K562 (cell line): ENCODE data around the gene PHAX. TPM values are rescaled to one million over a fixed set of nuclear protein-coding genes. Genes with fewer than 3 reads are reported as not detected.

Experiments used
- E2F6 ChIP-seq, 2 experiments: IDR thresholded peaks; 2 replicates each; pipeline ENCODE4 v1.6.1; 2011; ENCODE audit warnings: borderline replicate concordance in 1 of 2, control low read depth in 1 of 2, low read depth in 1 of 2, low read length in 1 of 2, mild to moderate bottlenecking in 1 of 2, mixed read lengths in 1 of 2, moderate library complexity in 1 of 2; ENCODE audit not compliant: insufficient read depth in 1 of 2, insufficient read length in 1 of 2, poor library complexity in 1 of 2, severe bottlenecking in 1 of 2; ENCODE audit errors: extremely low read depth in 1 of 2
- GTF2F1 ChIP-seq: IDR thresholded peaks from 2 replicates; pipeline ENCODE4 v1.6.1; 2011; ENCODE audit warnings: low read depth, low read length, improper control_type of control experiment
- HDAC6 ChIP-seq: IDR thresholded peaks from 2 replicates; pipeline ENCODE4 v1.6.1; 2012; ENCODE audit warnings: low read depth, mild to moderate bottlenecking, control low read depth, inconsistent platforms, low read length, moderate library complexity
- LCOR ChIP-seq: sonication (generic); formaldehyde crosslinking; IDR thresholded peaks from 2 replicates; pipeline ENCODE4 v1.8.0; 2022; ENCODE audit warnings: mild to moderate bottlenecking, missing genetic modification reagents
- NCOA6 ChIP-seq: fragments of 450-650 bp; IDR thresholded peaks from 2 replicates; pipeline ENCODE4 v1.6.1; 2017; ENCODE audit warnings: mild to moderate bottlenecking
- SP2 ChIP-seq: IDR thresholded peaks from 2 replicates; pipeline ENCODE4 v1.6.1; 2011; ENCODE audit warnings: mild to moderate bottlenecking, low read depth, low read length, moderate library complexity; ENCODE audit not compliant: poor library complexity, severe bottlenecking; ENCODE audit errors: extremely low read depth
- ZBTB43 ChIP-seq: sonication (generic); formaldehyde crosslinking; IDR thresholded peaks from 2 replicates; pipeline ENCODE4 v1.8.0; 2023; ENCODE audit warnings: mild to moderate bottlenecking, missing genetic modification reagents
- ZFP30 ChIP-seq: fragments of 250-450 bp; sonication (Bioruptor Pico); IDR thresholded peaks from 2 replicates; pipeline ENCODE4 v1.8.0; 2022; ENCODE audit warnings: moderate library complexity, mild to moderate bottlenecking, inconsistent platforms, borderline replicate concordance
- ZKSCAN8 ChIP-seq: fragments of 200-800 bp; sonication (Bioruptor generic); IDR thresholded peaks from 2 replicates; pipeline ENCODE4 v1.6.1; 2016; ENCODE audit warnings: missing genetic modification characterization, missing compliant biosample characterization
- ZNF197 ChIP-seq: fragments of 200-800 bp; sonication (Bioruptor generic); IDR thresholded peaks from 2 replicates; pipeline ENCODE4 v1.6.1; 2016; ENCODE audit warnings: low read depth, missing genetic modification characterization, missing compliant biosample characterization
- ZNF3 ChIP-seq: fragments of 250-450 bp; sonication (Bioruptor Pico); IDR thresholded peaks from 2 replicates; pipeline ENCODE4 v1.5.0; 2021; ENCODE audit warnings: mild to moderate bottlenecking, moderate library complexity
- ZNF407 ChIP-seq: fragments of 450-650 bp; IDR thresholded peaks from 2 replicates; pipeline ENCODE4 v1.6.1; 2016; ENCODE audit warnings: low read depth
- ZNF449 ChIP-seq: fragments of 250-450 bp; sonication (Bioruptor Pico); IDR thresholded peaks from 2 replicates; pipeline ENCODE4 v1.8.0; 2022; ENCODE audit warnings: moderate library complexity, mild to moderate bottlenecking, inconsistent platforms
- ZSCAN29 ChIP-seq: fragments of 450-650 bp; IDR thresholded peaks from 2 replicates; pipeline ENCODE4 v1.6.1; 2017
- polyA plus RNA-seq, 8 experiments: library from polyadenylated mRNA; depleted of rRNA in 4 of 8; stranded (reverse) in 5 of 8; unstranded in 3 of 8; fragments of >200 nt; fragmentation: Nextera tagmentation in 2 of 8; fragmentation: Illumina TruSeq in 1 of 8; extraction: Ambion mirVana in 2 of 8; extraction: Trizol in 1 of 8; gene quantifications; 2 replicates each; pipeline versions ENCODE4 v1.2.1 to v1.2.3, GENCODE V29; 2011 to 2014; ENCODE audit warnings: inconsistent platforms in 1 of 8, missing spikeins in 1 of 8
- total RNA-seq, 7 experiments: library from RNA; depleted of rRNA in 6 of 7; stranded (reverse); fragments of >200 nt in 6 of 7; fragmentation: Illumina TruSeq in 2 of 7; extraction: Trizol in 2 of 7; gene quantifications; 2 replicates each; pipeline versions ENCODE4 v1.2.1 to v1.2.3, GENCODE V29; 2011 to 2021; ENCODE audit warnings: low replicate concordance in 1 of 7

PHAX gene
- total and polyA plus RNA-seq, 9 of the 15 experiments (the other 6 are each of a cell fraction or from before 2014, with no cell fraction given): 20.2 to 59.8 (median 43.5) TPM

- no peak for TF ChIP-seq ZFP30 (CRISPR knock-in tag)
- TF ChIP-seq ZNF197 (CRISPR knock-in tag): peak; percentile 21; the same call in 1 of the 2 replicates
- no peak for TF ChIP-seq ZNF407
- no peak for TF ChIP-seq ZBTB43 (CRISPR knock-in tag)
- no peak for TF ChIP-seq ZKSCAN8
- TF ChIP-seq ZNF3 (CRISPR knock-in tag): no peak
- no peak for TF ChIP-seq SP2
- no peak for TF ChIP-seq NCOA6
- TF ChIP-seq E2F6 (IDR thresholded peaks at IDR 0.05; ENCODE audit: borderline replicate concordance in 1 of 2, extremely low read depth in 1 of 2, insufficient read depth in 1 of 2, insufficient read length in 1 of 2, low read depth in 1 of 2, low read length in 1 of 2, poor library complexity in 1 of 2, severe bottlenecking in 1 of 2): peak in 1 of 2 experiments; percentile 66
- peak; percentile 38; the same call in 1 of the 2 replicates for TF ChIP-seq LCOR
- TF ChIP-seq GTF2F1: 0 out of 2 replicates have a peak, but pooled peaks have one; percentile 9
- no peak for TF ChIP-seq ZNF449 (CRISPR knock-in tag)
- no peak for TF ChIP-seq ZSCAN29
- TF ChIP-seq HDAC6: no peak
Observed at GRCh38 chr5:126600631-126601511, at the start of gene PHAX (continued).
